ENCODE results near the gene DIO3.

The DIO3 gene

DNA sequence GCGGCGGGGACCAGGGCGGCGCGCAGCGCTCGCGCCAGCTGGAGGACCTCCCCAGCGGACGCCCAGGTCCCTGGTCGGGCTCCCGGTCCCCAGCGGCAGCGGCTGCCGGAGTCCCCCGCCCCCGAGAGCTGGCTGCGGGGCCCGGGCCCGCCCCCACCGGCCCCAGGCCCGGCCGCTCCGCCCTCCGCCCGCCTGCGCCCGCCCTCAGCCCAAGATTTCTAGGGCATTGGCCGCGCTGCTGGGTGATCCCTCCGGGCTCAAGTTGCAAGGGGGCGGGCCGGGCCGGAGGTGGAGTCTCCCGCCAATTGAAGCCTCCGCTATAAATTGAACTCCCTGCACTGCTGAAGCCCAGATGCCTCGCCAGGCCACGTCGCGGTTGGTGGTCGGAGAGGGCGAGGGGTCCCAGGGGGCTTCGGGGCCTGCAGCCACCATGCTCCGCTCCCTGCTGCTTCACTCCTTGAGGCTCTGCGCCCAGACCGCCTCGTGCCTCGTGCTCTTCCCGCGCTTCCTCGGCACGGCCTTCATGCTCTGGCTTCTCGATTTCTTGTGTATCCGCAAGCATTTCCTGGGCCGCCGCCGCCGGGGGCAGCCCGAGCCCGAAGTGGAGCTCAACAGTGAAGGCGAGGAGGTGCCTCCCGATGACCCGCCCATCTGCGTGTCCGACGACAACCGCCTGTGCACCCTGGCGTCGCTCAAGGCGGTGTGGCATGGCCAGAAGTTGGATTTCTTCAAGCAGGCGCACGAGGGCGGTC, at the start of gene DIO3:
TSS of gene DIO3 (plus strand) at position 351 of the 752 bp plus-strand sequence.
- no peak within 1 kb of the TSS for H3K4me3 ChIP-seq (replicated peaks; ENCODE audit: low read depth, low read length)
- DNase-seq (ENCODE audit: low read depth): no peak
- no peak for TF ChIP-seq CTCF (IDR thresholded peaks at IDR 0.05; ENCODE audit: low read length, missing control alignments)

- no peak for DNase-seq (ENCODE audit: low read depth)
- TF ChIP-seq CTCF (IDR thresholded peaks at IDR 0.05; ENCODE audit: low read length, missing control alignments): no peak
- no peak overlapping the region for H3K4me3 ChIP-seq (replicated peaks; ENCODE audit: low read depth, low read length)
Observed at GRCh38 chr14:101511620-101512375, 49.5 kb upstream of the DIO3 start.

DNA sequence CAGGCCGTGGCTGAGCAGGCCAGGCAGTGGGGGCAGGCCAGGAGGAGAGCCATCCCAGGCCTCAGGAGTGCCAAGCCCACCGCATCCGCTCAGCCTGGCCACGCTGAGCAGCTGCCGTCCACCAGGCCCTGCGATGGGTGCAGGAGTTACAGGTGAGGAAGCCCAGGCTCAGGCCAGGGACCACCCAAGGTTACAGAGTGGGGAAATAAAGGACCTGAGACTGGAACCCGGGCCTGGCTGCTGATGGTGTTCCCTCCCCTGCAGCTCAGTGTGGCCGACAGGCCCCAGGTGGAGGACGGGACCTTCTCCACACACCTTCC, 49.0 kb upstream of the DIO3 start:
- no peak for TF ChIP-seq CTCF (IDR thresholded peaks at IDR 0.05; ENCODE audit: low read length, missing control alignments)
- H3K4me3 ChIP-seq (replicated peaks; ENCODE audit: low read depth, low read length): no peak overlapping the region
- no peak for DNase-seq (ENCODE audit: low read depth)

DNA sequence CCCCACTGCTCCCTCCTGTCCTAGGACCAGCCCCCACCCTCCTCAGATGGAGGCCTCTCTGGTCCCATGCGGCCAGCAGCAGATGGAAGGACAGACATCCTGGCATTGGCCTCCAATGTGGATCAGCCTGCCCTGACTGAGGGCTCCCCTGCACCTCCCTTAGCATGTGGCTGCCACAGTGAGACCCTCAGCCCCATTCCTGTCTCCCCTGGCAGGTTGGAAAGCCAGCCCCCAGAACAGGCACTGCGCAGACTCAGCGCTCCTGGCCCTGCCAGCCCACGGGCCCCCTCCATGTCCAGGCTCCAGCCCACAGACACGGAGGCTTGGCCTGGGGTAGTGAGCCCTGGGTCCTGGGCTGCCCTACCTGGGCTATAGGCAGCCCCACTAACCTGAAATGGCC, 47.2 kb upstream of the DIO3 start:
- TF ChIP-seq CTCF (IDR thresholded peaks at IDR 0.05; ENCODE audit: low read length, missing control alignments): no peak
- no peak for DNase-seq (ENCODE audit: low read depth)
- H3K4me3 ChIP-seq (replicated peaks; ENCODE audit: low read depth, low read length): no peak overlapping the region

GRCh38 chr14:101516401-101516800, 44.9 kb upstream of the DIO3 start:
- no peak for TF ChIP-seq CTCF (IDR thresholded peaks at IDR 0.05; ENCODE audit: low read length, missing control alignments)
- DNase-seq (ENCODE audit: low read depth): no peak
- H3K4me3 ChIP-seq (replicated peaks; ENCODE audit: low read depth, low read length): no peak overlapping the region

DNA sequence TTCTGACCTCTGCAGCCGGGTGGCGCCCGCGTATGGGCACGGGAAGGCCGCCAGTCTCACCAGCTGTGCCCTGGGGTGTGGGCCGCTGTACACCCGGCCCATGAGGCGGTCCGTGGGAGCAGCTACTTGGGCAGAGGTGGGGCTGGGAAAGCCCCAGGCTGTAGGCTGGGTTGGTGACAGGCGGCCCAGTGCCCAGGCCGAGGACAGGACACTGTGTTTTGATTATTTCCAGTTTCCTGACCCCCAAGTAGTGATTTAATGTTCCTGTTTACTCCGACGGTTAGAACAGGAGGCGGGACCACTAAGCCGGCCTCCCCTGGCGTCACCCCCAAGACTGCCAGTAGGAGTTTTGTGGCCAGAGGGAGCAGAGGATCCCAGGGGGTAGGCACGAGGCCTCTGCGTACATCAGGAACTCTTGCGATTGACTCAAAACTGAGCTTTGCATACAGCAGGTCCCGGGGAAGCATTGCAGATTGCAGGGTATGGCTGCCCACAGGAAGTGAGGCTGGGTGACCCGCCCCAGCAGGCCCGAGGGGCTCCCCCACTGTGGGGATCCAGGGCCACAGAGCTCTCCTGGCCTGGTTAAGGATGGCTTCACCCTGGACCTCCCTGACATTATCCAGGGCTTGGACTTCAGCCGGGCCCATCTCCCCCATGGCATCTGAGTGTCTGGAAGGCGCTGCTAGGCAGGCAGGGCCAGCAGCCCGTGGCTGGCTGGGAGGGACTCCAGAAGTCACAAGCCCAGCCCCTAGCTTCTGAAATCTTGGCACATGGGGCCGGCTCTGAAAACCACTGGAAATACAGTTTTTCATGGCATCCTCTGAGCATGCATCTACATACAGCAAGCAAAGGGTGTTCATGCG, 42.5 kb upstream of the DIO3 start:
- no peak for TF ChIP-seq CTCF (IDR thresholded peaks at IDR 0.05; ENCODE audit: low read length, missing control alignments)
- DNase-seq (ENCODE audit: low read depth): no peak
- H3K4me3 ChIP-seq (replicated peaks; ENCODE audit: low read depth, low read length): no peak overlapping the region

Data from fibroblast of pulmonary artery (primary cell).